Measurements from ENCODE around the gene ISG20.

Gene ISG20

GRCh38 chr15:88623061-88623460, 15.8 kb upstream of the ISG20 start:
- TF ChIP-seq CREB1 (IDR thresholded peaks at IDR 0.05; ENCODE audit: low read depth): no peak
- TF ChIP-seq, protein P1, sequence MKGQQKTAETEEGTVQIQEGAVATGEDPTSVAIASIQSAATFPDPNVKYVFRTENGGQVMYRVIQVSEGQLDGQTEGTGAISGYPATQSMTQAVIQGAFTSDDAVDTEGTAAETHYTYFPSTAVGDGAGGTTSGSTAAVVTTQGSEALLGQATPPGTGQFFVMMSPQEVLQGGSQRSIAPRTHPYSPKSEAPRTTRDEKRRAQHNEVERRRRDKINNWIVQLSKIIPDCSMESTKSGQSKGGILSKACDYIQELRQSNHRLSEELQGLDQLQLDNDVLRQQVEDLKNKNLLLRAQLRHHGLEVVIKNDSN (IDR thresholded peaks at IDR 0.05): no peak

DNA sequence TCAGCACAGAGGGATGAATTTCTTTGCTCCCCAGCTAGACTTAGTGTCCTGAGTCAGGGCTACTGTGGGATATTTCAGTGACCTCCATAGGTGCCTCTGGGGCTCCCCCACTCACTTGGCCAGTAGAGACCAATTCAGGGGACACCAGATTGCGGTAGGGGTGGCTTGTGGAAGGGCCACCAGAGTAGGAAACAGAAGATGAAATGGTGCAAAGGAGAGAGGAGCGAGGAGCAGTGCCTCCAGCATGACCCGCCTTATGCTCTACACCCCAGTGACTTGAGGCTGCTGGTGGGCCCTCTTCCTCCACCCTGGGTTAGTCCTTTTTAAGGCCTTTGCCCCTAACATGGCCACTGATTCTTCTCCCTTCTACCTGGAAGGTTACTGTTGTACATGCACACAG, 15.2 kb upstream of the ISG20 start:
- no peak for TF ChIP-seq REST (IDR thresholded peaks at IDR 0.05; ENCODE audit: low read depth)
- no peak for TF ChIP-seq NFIC (IDR thresholded peaks at IDR 0.05)
- no peak for TF ChIP-seq EP300 (IDR thresholded peaks at IDR 0.05; ENCODE audit: borderline replicate concordance)
- TF ChIP-seq TEAD4 (IDR thresholded peaks at IDR 0.05): no peak
- TF ChIP-seq, protein P1 (IDR thresholded peaks at IDR 0.05): no peak
- no peak for TF ChIP-seq TAF1 (IDR thresholded peaks at IDR 0.05; ENCODE audit: low read depth)

DNA sequence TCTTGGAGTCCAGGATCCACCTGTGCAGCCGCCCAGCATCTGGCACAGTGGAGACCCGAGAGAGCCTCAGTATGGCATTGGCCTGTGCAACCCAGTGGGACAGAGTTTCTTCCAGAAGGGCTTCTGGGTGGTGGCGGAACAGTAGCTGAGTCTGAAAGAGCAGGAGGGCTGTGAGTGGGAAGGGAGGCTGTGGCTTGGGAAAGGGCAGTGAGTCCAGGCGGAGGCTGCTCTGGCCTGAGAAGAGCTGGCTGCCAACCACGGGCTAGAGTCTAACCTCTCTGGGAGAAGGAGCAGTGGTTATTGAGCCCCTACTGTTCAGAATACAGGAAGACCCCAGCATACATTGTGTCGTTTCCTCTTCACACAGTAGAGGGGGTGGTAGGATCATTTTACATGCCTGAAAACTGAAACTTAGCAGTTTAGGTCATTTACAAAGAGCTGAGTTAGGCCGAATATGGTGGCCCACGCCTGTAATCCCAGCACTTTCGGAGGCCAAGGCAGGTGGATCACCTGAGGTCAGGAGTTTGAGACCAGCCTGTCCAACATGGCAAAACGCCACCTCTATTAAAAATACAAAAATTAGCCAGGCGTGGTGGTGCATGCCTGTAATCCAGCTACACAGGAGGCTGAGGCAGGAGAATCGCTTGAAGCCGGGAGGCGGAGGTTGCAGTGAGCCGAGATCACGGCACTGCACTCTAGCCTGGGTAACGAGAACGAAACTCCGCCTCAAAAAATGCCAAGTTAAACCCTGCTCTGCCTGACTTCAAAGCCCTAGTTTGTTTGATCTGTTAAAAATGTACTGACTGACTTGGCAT, 14.5 kb upstream of the ISG20 start:
- TF ChIP-seq EGR1 (IDR thresholded peaks at IDR 0.05): no peak
- peak; percentile 16; the same call in 1 of the 2 replicates for TF ChIP-seq RAD21 (IDR thresholded peaks at IDR 0.05; ENCODE audit: low read depth)
- no peak for TF ChIP-seq REST (IDR thresholded peaks at IDR 0.05; ENCODE audit: low read depth)
- TF ChIP-seq CEBPB (IDR thresholded peaks at IDR 0.05): no peak

DNA sequence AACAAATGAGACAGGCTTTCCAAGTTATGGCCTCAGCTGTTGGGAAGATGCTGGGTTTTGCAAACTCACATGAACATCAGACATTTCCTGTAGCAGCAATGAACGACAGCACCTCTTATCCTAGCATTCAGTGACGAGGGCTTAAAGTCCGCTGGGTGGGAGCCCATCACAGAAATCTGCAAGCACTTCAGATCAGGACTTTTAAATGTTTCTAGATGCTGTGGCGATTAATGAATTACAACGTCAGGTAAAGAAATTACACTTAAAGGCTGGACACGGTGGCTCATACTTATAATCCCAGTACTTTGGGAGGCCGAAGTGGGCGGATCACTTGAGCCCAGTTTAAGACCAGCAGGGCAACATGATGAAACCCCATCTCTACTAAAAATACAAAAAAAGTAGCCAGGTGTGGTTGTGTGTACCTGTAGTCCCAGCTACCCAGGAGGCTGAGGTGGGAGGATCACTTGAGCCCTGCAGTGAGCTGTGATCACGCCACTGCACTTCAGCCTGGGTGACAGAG, 13.8 kb upstream of the ISG20 start:
- TF ChIP-seq NFIC (IDR thresholded peaks at IDR 0.05) (no peak), EGR1 (IDR thresholded peaks at IDR 0.05) (no peak), CREB1 (IDR thresholded peaks at IDR 0.05; ENCODE audit: low read depth) (no peak), TCF12 (IDR thresholded peaks at IDR 0.05; ENCODE audit: low read depth) (no peak), TEAD4 (IDR thresholded peaks at IDR 0.05) (no peak), EP300 (IDR thresholded peaks at IDR 0.05; ENCODE audit: borderline replicate concordance) (no peak)

GRCh38 chr15:88625943-88626741, 12.7 kb upstream of the ISG20 start:
- no peak for TF ChIP-seq CREB1 (IDR thresholded peaks at IDR 0.05; ENCODE audit: low read depth)

DNA sequence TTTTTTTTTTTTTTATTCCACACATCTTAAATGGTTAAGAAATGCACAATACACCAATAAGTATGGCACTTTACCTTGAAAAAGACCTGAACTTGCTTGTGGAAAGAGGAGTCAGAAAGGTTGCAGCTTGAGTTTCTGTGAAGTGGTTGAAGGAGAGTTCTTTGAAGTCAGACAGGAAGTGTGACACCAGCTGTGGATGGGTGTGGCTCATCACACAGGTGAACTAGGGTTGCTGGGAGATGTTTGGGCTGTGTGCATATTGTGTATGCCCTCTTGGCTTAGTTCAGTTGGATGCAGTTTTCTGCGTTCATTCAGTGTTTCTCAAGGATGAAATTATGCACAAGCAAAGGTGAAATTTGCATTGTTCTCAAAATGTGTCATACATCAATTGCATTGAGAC, 11.4 kb upstream of the ISG20 start:
- TF ChIP-seq EP300 (IDR thresholded peaks at IDR 0.05; ENCODE audit: borderline replicate concordance) (no peak), MAX (IDR thresholded peaks at IDR 0.05) (no peak), CEBPB (IDR thresholded peaks at IDR 0.05) (no peak), REST (IDR thresholded peaks at IDR 0.05; ENCODE audit: low read depth) (no peak), TEAD4 (IDR thresholded peaks at IDR 0.05) (no peak)

All from Ishikawa (cell line).